HG03469 (cell line): ENCODE measurements around the gene GSTT4.
"Not testable (repeated sequence)": the region's sequence is repeated elsewhere in the genome, so short reads cannot be mapped to it uniquely, and the experiment has no call there.

Experiments used
- ATAC-seq: cut with Tn5 transposase; IDR thresholded peaks from one replicate; pipeline ENCODE4 v1.9.1; 2021; ENCODE audit warnings: mild to moderate bottlenecking, moderate library complexity, moderate number of reproducible peaks; ENCODE audit not compliant: unreplicated experiment

GSTT4 gene

DNA sequence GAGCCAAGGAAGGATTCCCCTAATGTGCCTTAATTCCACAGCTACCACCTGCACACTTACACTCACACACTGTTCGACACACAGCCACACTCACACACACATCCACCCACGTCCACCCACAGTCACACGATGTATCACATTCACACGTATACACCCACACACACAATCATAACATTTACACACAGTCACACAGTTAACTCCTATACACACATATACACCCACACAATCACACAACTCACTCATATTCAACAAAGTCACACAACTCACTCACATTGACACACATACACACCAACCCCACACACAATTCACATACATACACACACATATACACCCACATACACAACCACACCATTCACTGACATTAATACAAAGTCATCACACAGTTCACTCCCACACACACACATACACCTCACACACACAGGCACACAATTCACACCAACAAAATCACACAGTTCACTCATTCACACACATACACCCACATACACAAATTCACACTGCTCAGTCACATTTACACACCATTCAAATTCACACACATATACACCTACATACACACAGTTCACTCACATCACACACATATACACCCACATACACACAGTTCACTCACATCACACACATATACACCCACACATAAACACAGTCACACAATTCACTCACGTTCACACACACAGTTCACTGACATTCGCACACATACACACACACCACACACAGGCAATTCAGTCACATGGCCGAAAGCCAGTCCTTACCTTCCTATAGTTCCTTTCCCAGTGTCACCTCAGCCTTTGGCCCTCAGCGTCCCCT is 50.9 kb downstream of the GSTT4 start:
- not testable (repeated sequence) for ATAC-seq

GRCh38 chr22:23953485-23953884 is 51.8 kb downstream of the GSTT4 start:
- ATAC-seq: not testable (repeated sequence)

- not testable (repeated sequence) for ATAC-seq
Measured at GRCh38 chr22:23952794-23953405, 52.4 kb downstream of the GSTT4 start.

- ATAC-seq: not testable (repeated sequence)
Measured at GRCh38 chr22:23951383-23951782, 53.9 kb downstream of the GSTT4 start.

DNA sequence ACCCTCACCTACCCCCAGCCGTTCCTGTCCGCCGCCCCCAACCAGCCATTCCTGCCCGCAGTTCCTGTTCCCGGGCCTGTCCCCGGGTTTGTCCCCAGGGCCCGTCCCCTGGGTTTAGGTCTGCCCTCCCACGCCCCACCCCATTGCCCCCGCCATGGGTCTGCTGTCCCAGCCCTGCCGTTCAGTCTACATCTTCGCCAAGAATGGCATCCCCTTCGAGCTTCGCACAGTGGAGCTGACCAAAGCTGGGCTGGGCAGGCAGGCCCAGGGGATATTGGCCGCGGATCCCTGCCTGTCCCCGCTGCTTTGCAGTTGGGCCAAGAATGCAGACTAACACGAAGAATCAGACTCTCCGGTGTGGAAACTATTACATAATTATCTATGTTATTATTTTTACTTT is 55.5 kb downstream of the GSTT4 start:
- ATAC-seq: not testable (repeated sequence)
